ENCODE measurements around the gene TRIM5. TPM values are rescaled to one million over a fixed set of nuclear protein-coding genes. Genes with fewer than 3 reads are reported as not detected.

TRIM5 gene
- total RNA-seq, 2 donors from 2014 or later = 18.1 to 20.2 TPM

- DNase-seq (ENCODE audit: low spot score) = no peak
- intact Hi-C loops (cut with DNase I) = no loop called here
These were observed 38.7 kb downstream of the TRIM5 start for GRCh38 chr11:5646139-5646538.

- DNase-seq (ENCODE audit: low spot score) = no peak
- intact Hi-C loops (cut with DNase I) = no loop called here
These were observed 41.3 kb downstream of the TRIM5 start for GRCh38 chr11:5643585-5643984.

GRCh38 chr11:5639953-5640352, 44.9 kb downstream of the TRIM5 start:
- DNase-seq (ENCODE audit: low spot score) = no peak
- intact Hi-C loops (cut with DNase I) = loop anchor here in 1 of 2 donors (10.0 kb wide), 1 partner anchor 835 kb away; the partner anchor contains the start of gene OR52R1

GRCh38 chr11:5631969-5632635, 52.8 kb downstream of the TRIM5 start:
- no peak for DNase-seq (ENCODE audit: low spot score)
- intact Hi-C loops (cut with DNase I) = loop anchor here in 1 of 2 donors (10.0 kb wide), 1 partner anchor 827 kb away; the partner anchor contains the start of gene OR52R1

GRCh38 chr11:5631417-5631816, 53.5 kb downstream of the TRIM5 start:
- DNase-seq (ENCODE audit: low spot score) = no peak
- intact Hi-C loops (cut with DNase I) = loop anchor here in 1 of 2 donors (10.0 kb wide), 1 partner anchor 827 kb away; the partner anchor contains the start of gene OR52R1

GRCh38 chr11:5626196-5626595, 58.7 kb downstream of the TRIM5 start:
- DNase-seq (ENCODE audit: low spot score) = no peak
- intact Hi-C loops (cut with DNase I) = loop anchor here (10.0 kb wide), 1 partner anchor 59 kb away; the partner anchor contains the start of genes TRIM22 (in 2 of the 2) and TRIM5 (in 2 of the 2)

- intact Hi-C loops (cut with DNase I) = loop anchor here (10.0 kb wide), 1 partner anchor 60 kb away; the partner anchor contains the start of genes TRIM22 (in 2 of the 2) and TRIM5 (in 2 of the 2)
- no peak for DNase-seq (ENCODE audit: low spot score)
These were observed 59.6 kb downstream of the TRIM5 start for GRCh38 chr11:5625281-5625680.

GRCh38 chr11:5624489-5625279, 60.2 kb downstream of the TRIM5 start, which contains the start of gene TRIM34:
TRIM34 (plus strand) TSS chr11:5625001; CDS start chr11:5632332, 7,331 bp downstream.
- intact Hi-C loops (cut with DNase I) = loop anchor here (10.0 kb wide), 1 partner anchor 60 kb away; the partner anchor contains the start of genes TRIM22 (in 2 of the 2) and TRIM5 (in 2 of the 2)
- no peak for DNase-seq (ENCODE audit: low spot score)

- intact Hi-C loops (cut with DNase I) = loop anchor here (10.0 kb wide), 1 partner anchor 62 kb away; the partner anchor contains the start of genes TRIM22 (in 2 of the 2) and TRIM5 (in 2 of the 2)
- no peak for DNase-seq (ENCODE audit: low spot score)
These were observed 62.1 kb downstream of the TRIM5 start for GRCh38 chr11:5622802-5623201.

GRCh38 chr11:5621580-5621979, 63.3 kb downstream of the TRIM5 start:
- intact Hi-C loops (cut with DNase I) = loop anchor here (10.0 kb wide), 1 partner anchor 63 kb away; the partner anchor contains the start of genes TRIM22 (in 2 of the 2) and TRIM5 (in 2 of the 2)
- no peak for DNase-seq (ENCODE audit: low spot score)

- intact Hi-C loops (cut with DNase I) = loop anchor here (10.0 kb wide), 1 partner anchor 64 kb away; the partner anchor contains the start of genes TRIM22 (in 2 of the 2) and TRIM5 (in 2 of the 2)
- no peak for DNase-seq (ENCODE audit: low spot score)
These were observed 64.0 kb downstream of the TRIM5 start for GRCh38 chr11:5620651-5621521.

GRCh38 chr11:5618807-5619206, 66.1 kb downstream of the TRIM5 start:
- intact Hi-C loops (cut with DNase I) = no loop called here
- no peak for DNase-seq (ENCODE audit: low spot score)

Other genes starting within 250 kb of the TRIM5 start
- not detected for gene OR51I1, start 243.6 kb downstream of the TRIM5 start, total RNA-seq
- gene OR51I2, start 235.8 kb downstream of the TRIM5 start, total RNA-seq = not detected
- gene OR52D1, start 196.4 kb downstream of the TRIM5 start, total RNA-seq = not detected
- under 1 TPM in 1 of 2 donors, not detected in 1; 0.38 TPM for gene UBQLN3, start 175.1 kb downstream of the TRIM5 start, total RNA-seq
- under 1 TPM; 0.32 to 0.38 TPM for gene UBQLNL, start 168.4 kb downstream of the TRIM5 start, total RNA-seq
- gene OR52H1, start 136.5 kb downstream of the TRIM5 start, total RNA-seq = under 1 TPM; 0.24 to 0.51 TPM
- not detected for gene OR52B6, start 104.2 kb downstream of the TRIM5 start, total RNA-seq
- 1 to 10 TPM; 1.8 to 3.2 TPM for gene TRIM6, start 88.4 kb downstream of the TRIM5 start, total RNA-seq
- gene TRIM34, start 60.1 kb downstream of the TRIM5 start, total RNA-seq = 1 to 10 TPM; 4.1 to 4.5 TPM
- gene TRIM22, start 4.7 kb upstream of the TRIM5 start, total RNA-seq = 10 to 100 TPM; 40.7 to 60.4 TPM
- gene OR56B1, start 51.4 kb upstream of the TRIM5 start, total RNA-seq = under 1 TPM in 1 of 2 donors, not detected in 1; 0.19 TPM
- gene OR52N4, start 69.2 kb upstream of the TRIM5 start, total RNA-seq = under 1 TPM in 1 of 2 donors, not detected in 1; 0.24 TPM
- gene OR52N5, start 98.3 kb upstream of the TRIM5 start, total RNA-seq = not detected
- not detected for gene OR52N1, start 106.2 kb upstream of the TRIM5 start, total RNA-seq
- gene OR52N2, start 123.8 kb upstream of the TRIM5 start, total RNA-seq = not detected
- not detected for gene OR52E6, start 156.8 kb upstream of the TRIM5 start, total RNA-seq
- gene OR52E8, start 172.6 kb upstream of the TRIM5 start, total RNA-seq = not detected
- gene OR52E4, start 195.6 kb upstream of the TRIM5 start, total RNA-seq = not detected
- not detected for gene OR52E5, start 208.1 kb upstream of the TRIM5 start, total RNA-seq